Measurements from ENCODE around the gene MAPK11. TPM values are rescaled to one million over a fixed set of nuclear protein-coding genes. Genes with fewer than 3 reads are reported as not detected.
A peak's percentile ranks its signal among the peaks of the same experiment; 100 is the strongest.

MAPK11 gene
- total RNA-seq, 1 experiment from 2014 or later = 7.6 TPM

DNA sequence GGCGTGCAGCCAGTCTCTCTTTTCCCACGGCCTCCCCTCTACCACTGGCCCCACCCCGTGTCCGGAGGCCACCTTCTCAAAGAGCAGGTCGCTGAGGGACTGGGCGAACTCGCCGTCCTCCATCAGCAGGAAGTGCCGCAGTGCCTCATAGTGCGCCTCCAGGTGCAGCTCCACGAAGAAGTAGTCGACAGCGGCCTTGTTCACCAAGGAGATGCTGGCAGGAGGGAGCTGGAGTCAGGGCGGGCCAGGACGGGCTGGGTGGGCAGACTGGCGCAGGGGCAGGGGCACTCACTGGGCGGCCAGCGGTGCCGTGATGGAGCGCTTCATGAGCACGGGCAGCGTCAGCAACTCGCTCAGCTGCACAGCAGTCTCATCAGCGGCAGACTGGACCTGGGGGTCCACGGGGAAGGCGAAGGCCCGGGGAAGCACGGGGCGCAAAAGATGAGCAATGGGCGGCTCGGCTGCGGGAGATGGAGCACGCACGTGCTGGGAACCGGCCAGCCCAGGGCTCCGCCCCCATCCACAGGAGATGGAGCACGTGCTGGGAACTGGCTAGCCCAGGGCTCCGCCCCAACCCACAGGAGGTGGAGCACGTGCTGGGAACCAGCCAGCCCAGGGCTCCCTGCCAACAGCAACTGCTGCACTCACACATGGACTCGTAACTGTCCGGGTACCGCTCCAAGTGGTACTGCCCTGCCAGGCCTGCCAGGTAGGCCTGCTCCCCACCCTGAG lies 51.0 kb downstream of the MAPK11 start:
- intact Hi-C loops (cut with micrococcal nuclease) = no loop called here
- no peak overlapping the region for H3K4me3 ChIP-seq (ENCODE audit: low read length)
- ChIA-PET CTCF (no interaction called here), POLR2A (ENCODE audit: unreplicated experiment) (no interaction called here)
- ATAC-seq = peak; percentile 51
- H3F3A ChIP-seq (ENCODE audit: low read length, unreplicated experiment) = no peaks in the 10 kb centered on the region
- H3K79me2 ChIP-seq (ENCODE audit: low read length) = no peaks in the 10 kb centered on the region
- H3K4me2 ChIP-seq (ENCODE audit: low read length) = no peak overlapping the region
- H3K27me3 ChIP-seq (ENCODE audit: low read length) = no peaks in the 10 kb centered on the region
- H4K20me1 ChIP-seq (ENCODE audit: low read length) = no peaks in the 10 kb centered on the region
- H2AFZ ChIP-seq (ENCODE audit: low read length) = no peak overlapping the region
- no peaks in the 10 kb centered on the region for H3K4me1 ChIP-seq (ENCODE audit: insufficient read depth, low read length)
- H3K9ac ChIP-seq (ENCODE audit: low read length) = no peak overlapping the region
- H3K9me3 ChIP-seq (ENCODE audit: low read length) = no peaks in the 10 kb centered on the region
- BruUV-seq (replicated peaks) = no TSS peak
- H3K27ac ChIP-seq (ENCODE audit: low read length) = no peak overlapping the region
- peak; percentile 51 for DNase-seq
- H3K36me3 ChIP-seq (ENCODE audit: low read depth, low read length) = peaks cover 5% of the 10 kb centered on the region; the same call in 1 of the 2 replicates
- no peak for TF ChIP-seq EZH2phosphoT487 (IDR thresholded peaks at IDR 0.05; ENCODE audit: borderline replicate concordance, low read length)
- TF ChIP-seq, protein P1, sequence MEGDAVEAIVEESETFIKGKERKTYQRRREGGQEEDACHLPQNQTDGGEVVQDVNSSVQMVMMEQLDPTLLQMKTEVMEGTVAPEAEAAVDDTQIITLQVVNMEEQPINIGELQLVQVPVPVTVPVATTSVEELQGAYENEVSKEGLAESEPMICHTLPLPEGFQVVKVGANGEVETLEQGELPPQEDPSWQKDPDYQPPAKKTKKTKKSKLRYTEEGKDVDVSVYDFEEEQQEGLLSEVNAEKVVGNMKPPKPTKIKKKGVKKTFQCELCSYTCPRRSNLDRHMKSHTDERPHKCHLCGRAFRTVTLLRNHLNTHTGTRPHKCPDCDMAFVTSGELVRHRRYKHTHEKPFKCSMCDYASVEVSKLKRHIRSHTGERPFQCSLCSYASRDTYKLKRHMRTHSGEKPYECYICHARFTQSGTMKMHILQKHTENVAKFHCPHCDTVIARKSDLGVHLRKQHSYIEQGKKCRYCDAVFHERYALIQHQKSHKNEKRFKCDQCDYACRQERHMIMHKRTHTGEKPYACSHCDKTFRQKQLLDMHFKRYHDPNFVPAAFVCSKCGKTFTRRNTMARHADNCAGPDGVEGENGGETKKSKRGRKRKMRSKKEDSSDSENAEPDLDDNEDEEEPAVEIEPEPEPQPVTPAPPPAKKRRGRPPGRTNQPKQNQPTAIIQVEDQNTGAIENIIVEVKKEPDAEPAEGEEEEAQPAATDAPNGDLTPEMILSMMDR (conservative IDR thresholded peaks at IDR 0.05; ENCODE audit: low read depth, low read length) = no peak
- no peak for TF ChIP-seq EZH2 (IDR thresholded peaks at IDR 0.05; ENCODE audit: low read length, unreplicated experiment)
- H3K9me2 ChIP-seq (replicated peaks; ENCODE audit: low read length) = no peaks in the 10 kb centered on the region

DNA sequence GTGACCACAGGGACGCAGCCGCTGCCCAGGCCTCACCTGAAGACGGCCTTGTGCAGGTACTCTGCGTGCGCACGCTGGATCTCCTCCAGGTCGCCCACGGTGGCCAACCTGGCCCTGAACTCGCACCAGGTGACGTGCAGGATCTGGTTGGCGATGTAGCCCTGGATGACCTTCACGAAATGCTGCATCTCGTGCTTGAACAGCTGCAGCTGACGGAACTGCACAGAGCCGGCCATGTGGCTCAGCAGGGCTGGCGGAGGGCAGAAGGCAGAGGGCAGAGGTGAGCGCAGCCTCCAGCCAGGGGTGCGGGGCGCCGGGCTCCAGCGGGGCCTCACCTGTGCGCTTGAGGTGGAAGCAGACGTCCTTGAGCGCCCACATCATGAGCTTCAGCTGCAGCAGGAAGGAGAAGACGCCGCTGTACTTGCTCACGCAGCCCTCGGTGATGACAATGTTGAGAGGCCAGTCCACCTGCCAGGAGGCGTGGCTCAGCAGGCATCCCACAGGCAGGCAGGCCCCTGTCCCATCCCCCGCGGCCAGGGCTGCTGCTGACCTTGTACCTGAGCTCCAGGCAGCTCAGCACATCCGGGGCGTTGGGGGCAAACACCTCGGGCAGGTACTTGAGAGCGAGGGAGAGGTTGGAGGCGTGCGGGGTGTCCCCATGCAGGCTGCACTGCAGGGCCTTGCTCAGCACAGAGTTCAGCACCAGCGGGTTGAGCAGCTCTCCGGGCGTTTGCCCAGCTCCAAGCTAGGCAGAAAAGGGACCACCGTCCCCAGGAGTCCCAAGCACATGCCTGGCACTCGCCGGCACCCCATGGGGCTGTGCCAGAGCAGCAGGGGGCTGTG lies 51.8 kb downstream of the MAPK11 start:
- no peak for TF ChIP-seq EZH2phosphoT487 (IDR thresholded peaks at IDR 0.05; ENCODE audit: borderline replicate concordance, low read length)
- TF ChIP-seq, protein P1 (conservative IDR thresholded peaks at IDR 0.05; ENCODE audit: low read depth, low read length) = no peak
- no peak for TF ChIP-seq EZH2 (IDR thresholded peaks at IDR 0.05; ENCODE audit: low read length, unreplicated experiment)
- no peaks in the 10 kb centered on the region for H3F3A ChIP-seq (ENCODE audit: low read length, unreplicated experiment)
- no peak; the same call in 1 of the 2 replicates for ATAC-seq
- H3K9ac ChIP-seq (ENCODE audit: low read length) = no peak overlapping the region
- H3K27ac ChIP-seq (ENCODE audit: low read length) = no peak overlapping the region
- intact Hi-C loops (cut with micrococcal nuclease) = no loop called here
- peaks cover 5% of the 10 kb centered on the region; the same call in 1 of the 2 replicates for H3K36me3 ChIP-seq (ENCODE audit: low read depth, low read length)
- H3K27me3 ChIP-seq (ENCODE audit: low read length) = no peaks in the 10 kb centered on the region
- ChIA-PET POLR2A (ENCODE audit: unreplicated experiment) (no interaction called here), CTCF (no interaction called here)
- no peak overlapping the region for H3K4me2 ChIP-seq (ENCODE audit: low read length)
- H3K4me1 ChIP-seq (ENCODE audit: insufficient read depth, low read length) = no peaks in the 10 kb centered on the region
- no peak overlapping the region for H3K4me3 ChIP-seq (ENCODE audit: low read length)
- BruUV-seq (replicated peaks) = no TSS peak
- H4K20me1 ChIP-seq (ENCODE audit: low read length) = no peaks in the 10 kb centered on the region
- no peaks in the 10 kb centered on the region for H3K9me2 ChIP-seq (replicated peaks; ENCODE audit: low read length)
- H2AFZ ChIP-seq (ENCODE audit: low read length) = no peak overlapping the region
- DNase-seq = no peak
- H3K9me3 ChIP-seq (ENCODE audit: low read length) = no peaks in the 10 kb centered on the region
- H3K79me2 ChIP-seq (ENCODE audit: low read length) = no peaks in the 10 kb centered on the region
